Measurements from ENCODE around the gene ELOVL5.

DNA sequence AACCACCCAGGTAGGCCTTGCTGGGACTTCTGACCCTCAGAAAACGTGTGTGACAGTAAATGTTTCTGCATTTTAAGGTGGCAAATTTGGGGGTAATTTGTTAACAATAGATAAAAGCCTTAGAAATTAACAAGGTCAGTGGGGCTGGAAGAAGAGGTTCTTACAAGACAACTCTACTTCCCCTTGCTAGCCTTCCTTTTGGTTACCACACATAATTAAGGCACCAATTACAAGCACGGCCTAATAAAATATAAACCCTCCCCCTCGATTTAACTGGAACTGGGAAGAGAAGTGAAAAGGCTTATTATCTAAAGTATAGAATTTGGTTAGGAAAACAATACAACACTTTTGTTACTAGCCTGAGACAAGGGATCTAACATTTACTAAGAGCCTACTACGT lies 38.8 kb downstream of the ELOVL5 start:
- no peak for TF ChIP-seq GATA2 (IDR thresholded peaks at IDR 0.05; ENCODE audit: low read depth, low read length)
- TF ChIP-seq GATA3 (IDR thresholded peaks at IDR 0.05; ENCODE audit: low read depth, low read length), result no peak

Data from SH-SY5Y (cell line).